HG02852 (cell line): ENCODE data around the gene STPG2.

ENCODE experiments used
- ATAC-seq: cut with Tn5 transposase; IDR thresholded peaks from one replicate; pipeline ENCODE4 v1.9.1; 2021; ENCODE audit warnings: mild to moderate bottlenecking, moderate library complexity; ENCODE audit not compliant: unreplicated experiment

The STPG2 gene

DNA sequence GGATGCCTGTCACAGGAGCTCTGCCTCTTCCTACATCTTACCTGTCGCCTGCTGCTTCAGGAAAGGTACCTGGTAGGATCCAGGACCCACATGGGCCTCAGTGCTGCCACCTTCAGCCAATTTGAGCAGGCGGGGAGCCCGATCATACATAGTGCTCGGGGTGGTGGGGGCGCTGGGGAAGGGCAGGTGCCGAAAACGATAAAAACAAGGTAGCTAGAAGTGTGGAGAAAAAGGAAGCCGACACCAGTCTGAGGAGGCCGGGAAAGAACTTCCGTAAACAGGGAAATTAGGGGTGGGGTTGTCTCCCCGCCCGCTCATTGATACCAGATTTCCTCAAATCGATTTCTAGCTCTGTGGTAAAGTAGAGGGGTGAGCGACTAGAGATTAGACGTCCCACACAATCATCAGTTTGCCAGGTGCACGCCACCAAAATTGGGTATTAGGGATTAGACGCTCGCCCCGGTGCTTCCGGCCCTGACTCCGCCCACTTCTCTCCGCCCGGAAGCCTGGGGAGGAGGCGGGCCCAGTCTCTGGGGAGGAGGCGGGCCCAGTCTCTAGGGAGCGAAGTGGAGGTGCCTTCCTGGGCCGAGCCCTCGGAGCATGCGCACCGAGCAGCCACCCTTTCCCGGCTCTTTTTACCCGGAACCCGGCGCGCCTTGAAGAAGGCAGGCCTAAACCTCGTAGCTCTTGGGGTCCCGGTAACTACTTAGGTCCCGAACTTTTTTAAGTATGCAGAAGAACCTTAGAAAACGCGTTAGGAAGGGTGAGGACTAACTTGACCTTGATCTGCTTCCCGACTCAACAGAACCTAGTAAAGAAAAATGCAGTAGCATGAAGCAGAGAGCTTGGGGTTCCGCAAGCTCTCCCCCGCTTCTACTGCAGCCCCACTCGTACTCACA lies at the start of gene STPG2:
STPG2 (minus strand) TSS at position 476 of the 899 bp plus-strand sequence.
- peak; percentile 99 for ATAC-seq

GRCh38 chr4:98185279-98185678 lies 42.0 kb upstream of the STPG2 start:
- no peak for ATAC-seq

GRCh38 chr4:98181809-98182208 lies 38.5 kb upstream of the STPG2 start:
- peak; percentile 61 for ATAC-seq

GRCh38 chr4:98179951-98180350 lies 36.7 kb upstream of the STPG2 start:
- no peak for ATAC-seq

DNA sequence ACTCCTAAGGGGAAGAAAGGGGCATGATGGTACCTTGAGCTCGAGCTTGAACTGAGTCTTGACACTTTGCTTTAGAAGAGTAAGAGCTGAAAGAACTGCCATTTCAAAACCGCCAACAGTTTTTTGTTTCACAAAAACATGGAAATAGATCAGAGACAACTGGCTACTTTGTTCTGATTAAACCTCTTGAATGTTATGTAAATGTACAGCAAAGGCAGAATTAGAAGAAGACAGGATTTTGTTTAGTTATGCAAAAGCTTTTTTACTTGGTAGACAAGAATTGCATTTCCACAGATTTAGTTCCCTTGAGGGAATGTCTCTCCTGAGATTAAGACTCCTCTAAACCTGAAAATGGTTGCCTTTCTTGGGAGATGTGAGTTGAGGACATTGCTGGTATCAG lies 33.3 kb upstream of the STPG2 start:
- no peak for ATAC-seq

DNA sequence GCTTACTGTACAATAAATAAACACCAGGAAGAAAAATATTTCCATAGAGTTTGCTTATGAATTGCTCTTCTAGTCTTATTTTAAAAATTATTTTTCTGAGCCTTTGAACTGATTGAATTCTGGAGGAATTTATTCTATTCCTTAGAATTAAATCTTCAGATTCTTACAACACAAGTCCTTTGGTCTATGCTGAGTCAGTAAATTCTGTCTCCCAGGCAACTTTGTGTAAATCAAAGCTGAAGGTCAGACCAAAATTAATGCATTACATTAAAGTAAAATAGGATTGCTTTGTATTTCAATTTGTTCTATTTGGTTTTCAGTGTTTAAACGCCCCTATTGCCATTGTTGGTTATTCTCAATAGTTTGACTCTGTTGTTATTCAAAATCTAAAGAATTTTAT lies 26.8 kb upstream of the STPG2 start:
- ATAC-seq, result no peak

GRCh38 chr4:98166731-98167041 lies 23.4 kb upstream of the STPG2 start:
- no peak for ATAC-seq

DNA sequence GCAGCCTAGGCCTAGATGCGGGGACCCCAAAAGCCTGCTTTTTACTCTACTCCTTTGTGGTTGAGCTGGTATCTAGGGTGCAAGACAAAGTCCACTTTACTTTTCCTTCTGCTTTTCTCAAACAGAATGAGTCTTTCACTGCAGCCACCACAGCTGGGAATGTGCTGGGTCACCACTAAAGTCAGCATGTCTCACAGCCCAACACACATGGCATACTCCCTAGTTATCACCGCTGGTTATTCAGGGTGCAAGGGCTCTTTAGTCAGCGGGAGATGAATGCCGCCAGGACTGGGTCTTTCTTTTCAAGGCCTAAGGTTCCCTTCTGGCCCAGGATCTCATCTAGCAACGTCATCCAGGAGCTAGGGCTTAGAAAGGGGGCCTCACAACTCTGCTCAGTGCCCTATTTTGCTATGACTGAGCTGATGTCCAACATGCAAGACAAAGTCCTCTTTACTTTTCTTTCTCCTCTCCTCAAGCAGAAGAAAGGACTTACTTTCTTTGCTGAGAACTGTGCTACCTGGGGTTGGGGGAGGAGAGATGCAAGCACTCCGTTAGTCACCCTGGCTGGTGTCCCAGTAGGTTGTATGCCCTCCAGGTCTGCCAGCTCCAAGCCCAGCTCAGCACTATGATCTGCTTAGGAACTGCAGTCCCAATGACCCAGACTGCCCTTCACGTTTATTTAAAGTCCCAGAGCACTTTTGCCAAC lies 22.9 kb upstream of the STPG2 start:
- ATAC-seq, result no peak

DNA sequence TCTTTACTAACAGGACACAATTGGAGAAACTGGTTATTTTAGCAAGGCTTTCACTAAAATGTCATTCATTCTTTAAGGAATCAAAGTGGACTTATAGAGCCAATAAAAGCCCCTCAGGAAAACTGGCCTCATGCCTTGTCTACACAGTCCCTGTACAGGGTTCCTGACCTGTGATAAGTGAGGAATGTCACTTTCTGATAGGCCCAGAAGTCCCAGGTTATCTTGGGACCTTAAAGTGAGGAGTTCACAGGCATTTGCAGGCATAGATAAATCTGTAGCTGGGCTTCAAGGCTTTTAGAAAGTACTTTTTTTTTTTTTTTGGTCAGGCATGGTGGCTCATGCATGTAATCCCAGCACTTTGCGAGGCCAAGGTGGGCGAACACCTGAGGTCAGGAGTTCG lies 19.4 kb upstream of the STPG2 start:
- ATAC-seq, result no peak

DNA sequence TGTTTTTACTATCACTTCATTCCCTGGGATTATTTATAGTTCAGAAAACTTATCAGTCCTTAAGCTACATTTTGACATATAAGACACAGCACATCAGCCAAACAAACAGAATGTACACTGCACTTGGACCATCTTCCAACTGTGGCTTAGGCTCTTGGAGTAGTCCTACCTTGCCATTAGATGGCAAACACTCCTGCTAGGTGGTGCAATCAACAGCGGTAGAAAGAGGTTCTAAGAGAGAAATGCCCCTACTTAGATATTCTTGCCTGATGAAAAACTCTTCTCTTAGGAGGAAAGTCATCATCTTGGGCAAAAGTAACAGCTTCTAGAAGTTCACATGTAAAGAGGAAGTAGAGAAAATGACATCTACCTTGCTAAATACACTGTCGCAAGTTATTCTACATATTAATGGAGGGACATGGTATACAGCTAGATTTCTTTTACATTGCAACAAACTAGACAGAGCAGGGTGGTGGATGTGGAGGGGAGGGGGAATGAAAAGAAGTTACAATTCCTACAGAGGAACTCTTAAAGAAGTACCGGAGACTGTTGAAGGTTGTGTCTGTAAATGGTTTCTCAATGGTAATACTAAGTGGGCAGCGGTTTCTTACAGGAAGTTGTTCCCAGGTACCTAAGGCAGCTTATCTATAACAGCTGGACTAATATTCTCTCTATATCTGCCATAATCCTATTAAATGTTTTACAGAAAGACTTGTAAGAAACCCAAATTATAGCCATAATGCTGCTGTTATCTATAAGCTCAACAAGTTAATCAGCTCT lies 8.1 kb upstream of the STPG2 start:
- ATAC-seq, result peak; percentile 68

GRCh38 chr4:98150092-98150761 lies 7.0 kb upstream of the STPG2 start:
- no peak for ATAC-seq

GRCh38 chr4:98148856-98149255 lies 5.6 kb upstream of the STPG2 start:
- ATAC-seq, result no peak

- no peak for ATAC-seq
These were observed 17.1 kb downstream of the STPG2 start for GRCh38 chr4:98126141-98126540.

GRCh38 chr4:98125585-98125984 lies 17.7 kb downstream of the STPG2 start:
- no peak for ATAC-seq

DNA sequence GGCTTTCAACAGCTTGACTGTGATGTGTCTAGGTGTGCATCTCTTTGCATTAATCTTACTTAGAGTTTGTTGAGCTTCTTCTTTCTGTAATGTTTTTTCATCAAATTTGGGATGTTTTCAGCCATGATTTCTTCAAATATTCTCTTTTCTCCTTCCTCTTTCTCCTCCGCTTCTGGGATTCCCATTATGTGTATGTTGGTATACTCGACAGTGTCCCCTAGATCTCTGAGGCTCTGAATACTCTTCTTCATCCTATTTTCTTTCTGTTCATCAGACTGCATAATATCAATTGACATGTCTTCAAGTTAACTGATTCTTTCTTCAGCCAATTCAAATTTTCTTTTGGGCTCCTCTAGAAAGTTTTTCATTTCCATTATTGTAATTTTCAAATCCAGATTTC lies 25.9 kb downstream of the STPG2 start:
- ATAC-seq, result no peak

GRCh38 chr4:98113012-98113411 lies 30.3 kb downstream of the STPG2 start:
- no peak for ATAC-seq

GRCh38 chr4:98110929-98111328 lies 32.3 kb downstream of the STPG2 start:
- ATAC-seq, result no peak

DNA sequence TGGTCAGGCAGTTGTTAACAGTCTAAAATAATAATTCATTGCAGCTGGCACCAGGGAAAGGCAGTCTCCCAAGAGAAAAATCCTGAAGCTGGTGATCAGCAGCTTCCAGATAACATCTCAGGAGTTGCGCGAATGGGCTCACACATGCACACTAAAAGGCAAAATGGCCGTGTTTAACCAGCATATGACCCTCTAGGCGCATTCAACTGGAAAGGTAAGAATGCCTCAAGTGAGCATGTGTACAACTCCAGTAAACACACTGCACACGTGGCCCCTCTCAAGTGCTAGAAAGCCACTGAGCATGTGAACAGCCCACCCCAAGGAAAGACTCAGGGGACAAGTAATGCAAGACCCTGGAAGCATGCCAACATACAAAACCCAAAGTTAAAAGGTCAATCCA lies 33.1 kb downstream of the STPG2 start:
- ATAC-seq, result no peak

DNA sequence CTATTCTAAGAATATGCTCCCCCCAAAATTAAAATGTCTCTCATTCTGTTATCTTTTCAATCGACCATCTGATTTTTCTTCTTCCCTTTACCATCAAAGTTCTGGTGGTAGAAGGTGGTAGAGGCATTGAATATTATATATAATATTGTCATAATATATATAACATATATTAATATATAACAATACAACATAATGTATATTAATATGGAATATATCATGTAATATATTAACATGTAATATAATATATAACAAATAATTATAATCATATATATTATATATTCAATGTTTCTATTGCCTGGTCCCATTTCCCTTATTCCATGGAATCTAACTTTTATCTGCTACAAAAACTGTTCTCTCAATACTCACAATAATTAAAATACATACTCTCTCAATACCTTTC lies 40.6 kb downstream of the STPG2 start:
- no peak for ATAC-seq

GRCh38 chr4:98101988-98102387 lies 41.3 kb downstream of the STPG2 start:
- no peak for ATAC-seq

- ATAC-seq, result no peak
These were observed 44.5 kb downstream of the STPG2 start for GRCh38 chr4:98098764-98099163.
